SK-N-SH treated with all-trans-retinoic acid at 6 μM for 48 hours (cell line): ENCODE data around the gene TMEM212.

Experiments used
- ATAC-seq: fragments of 200-7000 bp; cut with Tn5 transposase; 3 replicates; pipeline ENCODE4 v1.9.1; 2020; ENCODE audit warnings: mild to moderate bottlenecking, moderate library complexity
- ARNTL ChIP-seq: fragments of 450-650 bp; formaldehyde crosslinking; IDR thresholded peaks from 2 replicates; pipeline ENCODE4 v1.5.0; 2020; ENCODE audit warnings: low read depth, mild to moderate bottlenecking, moderate library complexity, borderline replicate concordance
- BACH2 ChIP-seq: fragments of 250-450 bp; sonication (Bioruptor Pico); IDR thresholded peaks from 2 replicates; pipeline ENCODE4 v1.9.0; 2021; ENCODE audit warnings: mild to moderate bottlenecking, borderline replicate concordance
- CREB5 ChIP-seq: fragments of 250-450 bp; sonication (Bioruptor Pico); IDR thresholded peaks from 2 replicates; pipeline ENCODE4 v1.5.1; 2020; ENCODE audit warnings: low read depth, mild to moderate bottlenecking, moderate library complexity
- CSDC2 ChIP-seq: fragments of 250-450 bp; sonication (Bioruptor Pico); IDR thresholded peaks from 2 replicates; pipeline ENCODE4 v1.5.0; 2020; ENCODE audit warnings: mild to moderate bottlenecking, moderate library complexity
- CSRNP3 ChIP-seq: fragments of 250-450 bp; sonication (Bioruptor Pico); IDR thresholded peaks from 2 replicates; pipeline ENCODE4 v1.5.1; 2021; ENCODE audit warnings: mild to moderate bottlenecking, moderate library complexity
- ESRRG ChIP-seq: fragments of 250-450 bp; sonication (Bioruptor Pico); IDR thresholded peaks from 2 replicates; pipeline ENCODE4 v1.6.1; 2021; ENCODE audit warnings: mild to moderate bottlenecking
- GLIS3 ChIP-seq: fragments of 250-450 bp; sonication (Bioruptor Pico); IDR thresholded peaks from 2 replicates; pipeline ENCODE4 v1.5.0; 2020; ENCODE audit warnings: mild to moderate bottlenecking, moderate library complexity
- ISL1 ChIP-seq: fragments of 250-450 bp; sonication (Bioruptor Pico); IDR thresholded peaks from 2 replicates; pipeline ENCODE4 v2.1.2; 2022; ENCODE audit warnings: mild to moderate bottlenecking, moderate library complexity
- OSR1 ChIP-seq: fragments of 250-450 bp; sonication (Bioruptor Pico); IDR thresholded peaks from 2 replicates; pipeline ENCODE4 v1.8.0; 2022; ENCODE audit warnings: moderate library complexity, mild to moderate bottlenecking, inconsistent platforms
- PATZ1 ChIP-seq: fragments of 250-450 bp; sonication (Bioruptor Pico); IDR thresholded peaks from 2 replicates; pipeline ENCODE4 v1.8.0; 2020; ENCODE audit warnings: mild to moderate bottlenecking, moderate library complexity, borderline replicate concordance
- POU6F1 ChIP-seq: fragments of 250-450 bp; sonication (Bioruptor Pico); IDR thresholded peaks from 2 replicates; pipeline ENCODE4 v1.8.0; 2021; ENCODE audit warnings: low read depth, mild to moderate bottlenecking, moderate library complexity, borderline replicate concordance
- PPARA ChIP-seq: fragments of 250-450 bp; sonication (Bioruptor Pico); IDR thresholded peaks from 2 replicates; pipeline ENCODE4 v1.5.0; 2020; ENCODE audit warnings: mild to moderate bottlenecking, borderline replicate concordance
- RARB ChIP-seq: fragments of 250-450 bp; sonication (Bioruptor Pico); IDR thresholded peaks from 2 replicates; pipeline ENCODE4 v1.8.0; 2021; ENCODE audit warnings: mild to moderate bottlenecking, moderate library complexity
- SNAI2 ChIP-seq: fragments of 250-450 bp; sonication (Bioruptor Pico); IDR thresholded peaks from 2 replicates; pipeline ENCODE4 v1.5.0; 2020; ENCODE audit warnings: mild to moderate bottlenecking, moderate library complexity
- TCF4 ChIP-seq: fragments of 250-450 bp; sonication (Bioruptor Pico); IDR thresholded peaks from 2 replicates; pipeline ENCODE4 v1.8.0; 2021; ENCODE audit warnings: mild to moderate bottlenecking, moderate library complexity, borderline replicate concordance
- TSHZ2 ChIP-seq: fragments of 250-450 bp; sonication (Bioruptor Pico); IDR thresholded peaks from 2 replicates; pipeline ENCODE4 v1.5.0; 2020; ENCODE audit warnings: mild to moderate bottlenecking, moderate library complexity
- ZC3H10 ChIP-seq: fragments of 250-450 bp; sonication (Bioruptor Pico); IDR thresholded peaks from 2 replicates; pipeline ENCODE4 v1.5.1; 2021; ENCODE audit warnings: mild to moderate bottlenecking, moderate library complexity
- ZFP30 ChIP-seq: fragments of 450-650 bp; formaldehyde crosslinking; IDR thresholded peaks from 2 replicates; pipeline ENCODE4 v1.5.0; 2022; ENCODE audit warnings: mild to moderate bottlenecking, moderate library complexity
- ZNF565 ChIP-seq: fragments of 450-650 bp; formaldehyde crosslinking; conservative IDR thresholded peaks from 2 replicates; pipeline ENCODE4 v1.5.0; 2020; ENCODE audit warnings: low read depth, mild to moderate bottlenecking, moderate library complexity
- ZNF8 ChIP-seq: fragments of 450-650 bp; formaldehyde crosslinking; IDR thresholded peaks from 2 replicates; pipeline ENCODE4 v1.5.0; 2020; ENCODE audit warnings: mild to moderate bottlenecking, moderate library complexity

The TMEM212 gene

GRCh38 chr3:171803044-171803443 lies 40.1 kb upstream of the TMEM212 start:
- ATAC-seq = no peak
- TF ChIP-seq ESRRG (CRISPR knock-in tag) = no peak
- TF ChIP-seq POU6F1 (CRISPR knock-in tag) = no peak
- TF ChIP-seq ZFP30 (CRISPR knock-in tag) = no peak
- TF ChIP-seq ARNTL = no peak
- TF ChIP-seq CREB5 (CRISPR knock-in tag) = no peak
- no peak for TF ChIP-seq BACH2 (CRISPR knock-in tag)
- no peak for TF ChIP-seq SNAI2
- TF ChIP-seq ZNF565 (CRISPR knock-in tag) = no peak
- no peak for TF ChIP-seq ISL1
- TF ChIP-seq PPARA (CRISPR knock-in tag) = no peak
- TF ChIP-seq CSDC2 (CRISPR knock-in tag) = no peak
- no peak for TF ChIP-seq TSHZ2 (CRISPR knock-in tag)
- no peak for TF ChIP-seq RARB
- TF ChIP-seq TCF4 (CRISPR knock-in tag) = no peak
- no peak for TF ChIP-seq ZC3H10 (CRISPR knock-in tag)
- TF ChIP-seq ZNF8 = no peak
- TF ChIP-seq PATZ1 (CRISPR knock-in tag) = no peak

GRCh38 chr3:171804618-171805389 lies 38.3 kb upstream of the TMEM212 start:
- TF ChIP-seq RARB (no peak), CSRNP3 (CRISPR knock-in tag) (no peak)
- TF ChIP-seq, all 23 proteins: peak for 0
- no peak for ATAC-seq

- no peak for ATAC-seq
- TF ChIP-seq GLIS3 (CRISPR knock-in tag) = no peak
- no peak for TF ChIP-seq ZC3H10 (CRISPR knock-in tag)
- TF ChIP-seq CREB5 (CRISPR knock-in tag) = no peak
- no peak for TF ChIP-seq SNAI2
- TF ChIP-seq TCF4 (CRISPR knock-in tag) = no peak
- TF ChIP-seq BACH2 (CRISPR knock-in tag) = no peak
- TF ChIP-seq ESRRG (CRISPR knock-in tag) = no peak
- no peak for TF ChIP-seq OSR1 (CRISPR knock-in tag)
Measured at GRCh38 chr3:171805687-171806086, 37.5 kb upstream of the TMEM212 start.
